ENCODE measurements around the gene PARP14.
"Not testable (repeated sequence)": the region's sequence is repeated elsewhere in the genome, so short reads cannot be mapped to it uniquely, and the experiment has no call there.

PARP14 gene

GRCh38 chr3:122680475-122681283, at the start of gene PARP14:
Gene PARP14 (plus strand): TSS chr3:122680839. CDS start chr3:122680884, 45 bp downstream.
- peak; percentile 15 for DNase-seq

GRCh38 chr3:122635789-122636188, 44.9 kb upstream of the PARP14 start:
- DNase-seq = no peak

- DNase-seq = no peak
Measured at GRCh38 chr3:122636697-122637096, 43.9 kb upstream of the PARP14 start.

DNA sequence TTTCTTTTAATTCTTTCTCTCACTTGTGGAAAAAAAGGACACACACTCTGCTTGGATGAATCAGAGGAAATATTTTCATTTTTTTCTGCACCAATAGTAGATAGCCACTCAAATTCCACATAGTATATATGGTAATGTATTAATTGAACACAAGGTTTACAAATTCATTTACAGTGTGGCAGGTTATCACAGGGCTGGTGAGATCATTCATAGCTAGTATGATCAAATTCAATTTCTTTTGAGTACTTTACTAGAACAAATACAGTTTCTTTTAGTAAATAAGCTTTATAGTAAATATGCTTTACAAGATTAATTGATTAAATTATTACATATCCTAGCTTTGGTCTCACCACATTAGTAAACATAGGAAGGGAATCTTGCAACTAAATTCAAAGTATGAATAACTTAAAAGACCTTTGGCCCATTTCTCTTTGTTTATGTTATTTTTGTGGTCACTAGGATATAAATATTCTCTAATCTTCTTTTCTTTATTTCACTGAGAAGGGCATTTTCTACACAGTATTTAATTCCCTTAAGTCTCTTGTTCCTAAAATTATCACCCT, 40.1 kb upstream of the PARP14 start:
- DNase-seq = no peak

DNA sequence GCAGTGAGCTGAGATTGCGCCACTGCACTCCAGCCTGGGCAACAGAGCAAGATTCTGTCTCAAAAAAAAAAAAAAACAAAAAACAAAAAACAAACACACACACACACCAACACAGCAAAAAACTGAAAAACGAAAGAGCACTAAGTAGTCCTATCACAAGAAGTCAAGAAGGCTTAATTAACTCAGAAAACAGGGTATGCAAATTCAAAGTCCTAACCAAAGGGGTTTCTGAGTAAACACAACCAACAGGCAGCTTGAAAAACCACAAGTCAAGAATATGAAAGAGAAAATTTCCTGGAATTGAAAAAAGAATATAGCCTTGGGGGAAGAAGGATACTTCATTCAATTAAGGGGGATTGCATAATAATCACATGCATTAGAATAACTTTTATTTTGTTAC, 37.7 kb upstream of the PARP14 start:
- DNase-seq = no peak

DNA sequence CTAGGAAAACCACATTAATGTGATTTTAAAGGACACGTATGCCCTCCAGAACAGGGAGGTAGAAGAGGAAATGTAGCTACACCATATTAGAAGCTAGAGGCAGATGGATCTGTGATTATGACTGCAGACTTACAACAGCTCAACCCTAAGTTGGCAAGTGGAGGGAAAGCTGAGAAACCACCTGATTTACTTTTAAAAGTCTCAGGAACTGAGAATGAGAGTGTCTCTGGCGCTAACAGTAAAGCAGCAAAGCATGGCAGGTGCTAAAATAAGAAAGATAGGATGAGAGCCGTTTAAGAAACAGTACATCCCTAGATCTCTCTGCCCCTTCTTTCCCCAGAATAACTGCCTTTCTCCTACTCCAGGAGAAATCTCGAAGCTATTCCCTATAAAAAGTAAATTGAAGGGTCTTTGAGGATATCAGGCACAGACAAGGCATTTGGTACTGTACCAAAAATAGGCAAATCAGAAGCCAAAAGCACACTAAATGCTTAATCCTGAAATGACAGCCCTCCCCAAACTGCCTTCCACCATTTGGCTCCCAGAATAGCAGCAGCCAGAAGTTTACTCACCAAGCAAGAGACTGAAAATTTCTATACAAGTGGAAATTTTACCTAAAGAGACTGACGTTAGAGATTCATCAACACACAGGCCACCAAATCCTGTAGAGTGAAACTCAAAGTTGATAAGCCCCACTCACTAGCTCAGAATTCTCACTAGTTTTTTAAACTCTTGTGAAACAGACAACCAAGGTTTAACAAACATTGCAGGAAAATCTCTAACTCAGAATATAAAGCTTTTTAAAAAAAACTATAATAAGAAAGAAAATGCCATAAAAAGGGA, 34.3 kb upstream of the PARP14 start:
- DNase-seq = no peak

GRCh38 chr3:122651233-122651907, 29.3 kb upstream of the PARP14 start:
- not testable (repeated sequence) for DNase-seq

- DNase-seq = not testable (repeated sequence)
Measured at GRCh38 chr3:122651962-122652361, 28.7 kb upstream of the PARP14 start.

GRCh38 chr3:122658336-122658735, 22.3 kb upstream of the PARP14 start:
- DNase-seq = not testable (repeated sequence)

GRCh38 chr3:122660297-122660974, 20.2 kb upstream of the PARP14 start:
- DNase-seq = no peak

DNA sequence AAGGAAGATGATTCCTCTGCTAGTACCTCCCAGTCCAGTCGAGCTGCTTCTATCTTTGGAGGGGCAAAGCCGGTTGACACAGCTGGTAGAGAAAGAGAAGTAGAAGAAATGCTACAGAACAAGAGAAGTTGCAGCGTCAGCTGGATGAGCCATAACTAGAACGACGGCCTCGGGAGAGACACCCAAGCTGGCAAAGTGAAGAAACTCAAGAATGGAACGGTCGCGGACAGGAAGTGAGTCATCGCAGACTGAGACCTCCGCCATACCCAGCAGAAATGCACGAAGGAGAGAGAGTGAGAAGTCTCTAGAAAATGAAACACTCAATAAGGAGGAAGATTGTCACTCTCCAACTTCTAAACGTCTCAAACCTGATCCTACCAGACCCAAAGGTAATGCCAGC, 19.0 kb upstream of the PARP14 start:
- DNase-seq = no peak

DNA sequence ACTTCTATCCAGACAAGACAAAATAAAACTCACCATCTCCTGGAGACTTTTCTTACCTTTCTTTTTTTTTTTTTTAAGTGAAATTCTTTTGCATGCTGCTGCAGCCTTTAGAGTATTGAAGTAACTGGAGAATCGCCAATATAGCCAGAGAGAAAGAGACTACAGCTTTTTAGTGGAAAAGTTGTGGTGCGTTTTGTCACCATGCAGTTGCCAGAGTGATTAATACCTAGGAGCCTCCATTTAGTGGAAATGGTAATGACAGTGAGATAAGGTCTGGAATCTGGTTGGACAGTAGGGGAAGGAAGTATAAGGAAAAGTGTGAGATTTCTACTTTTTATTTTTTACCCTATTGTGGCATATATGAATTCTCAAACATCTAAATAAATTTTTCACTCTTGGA, 18.1 kb upstream of the PARP14 start:
- DNase-seq = no peak

DNA sequence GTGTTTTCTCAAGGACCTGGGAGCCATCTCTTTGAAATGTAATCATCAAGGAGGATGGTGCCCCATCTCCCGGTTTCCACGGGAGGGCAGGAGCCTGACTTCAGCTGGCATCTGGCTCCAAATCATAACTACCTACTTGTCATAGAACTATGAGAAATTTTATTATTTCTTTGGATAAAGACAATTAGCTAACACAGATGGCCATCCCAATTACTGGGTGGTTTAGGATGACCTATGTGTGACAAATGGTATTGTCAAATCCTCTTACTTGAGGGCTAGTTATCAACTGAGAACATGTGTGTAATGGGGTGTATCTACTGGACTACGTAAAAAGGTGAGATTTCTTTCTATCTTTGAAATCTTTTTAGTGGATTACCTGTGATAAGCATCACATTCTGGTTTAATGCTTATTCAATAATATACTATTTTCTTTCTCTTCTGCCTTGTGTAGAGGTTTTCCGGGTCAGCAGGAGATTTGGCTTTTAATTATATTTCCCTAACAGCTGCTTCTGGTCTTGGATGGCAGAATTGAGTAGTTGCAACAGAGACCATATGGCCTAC, 15.3 kb upstream of the PARP14 start:
- no peak for DNase-seq

GRCh38 chr3:122665881-122666280, 14.8 kb upstream of the PARP14 start:
- no peak for DNase-seq

DNA sequence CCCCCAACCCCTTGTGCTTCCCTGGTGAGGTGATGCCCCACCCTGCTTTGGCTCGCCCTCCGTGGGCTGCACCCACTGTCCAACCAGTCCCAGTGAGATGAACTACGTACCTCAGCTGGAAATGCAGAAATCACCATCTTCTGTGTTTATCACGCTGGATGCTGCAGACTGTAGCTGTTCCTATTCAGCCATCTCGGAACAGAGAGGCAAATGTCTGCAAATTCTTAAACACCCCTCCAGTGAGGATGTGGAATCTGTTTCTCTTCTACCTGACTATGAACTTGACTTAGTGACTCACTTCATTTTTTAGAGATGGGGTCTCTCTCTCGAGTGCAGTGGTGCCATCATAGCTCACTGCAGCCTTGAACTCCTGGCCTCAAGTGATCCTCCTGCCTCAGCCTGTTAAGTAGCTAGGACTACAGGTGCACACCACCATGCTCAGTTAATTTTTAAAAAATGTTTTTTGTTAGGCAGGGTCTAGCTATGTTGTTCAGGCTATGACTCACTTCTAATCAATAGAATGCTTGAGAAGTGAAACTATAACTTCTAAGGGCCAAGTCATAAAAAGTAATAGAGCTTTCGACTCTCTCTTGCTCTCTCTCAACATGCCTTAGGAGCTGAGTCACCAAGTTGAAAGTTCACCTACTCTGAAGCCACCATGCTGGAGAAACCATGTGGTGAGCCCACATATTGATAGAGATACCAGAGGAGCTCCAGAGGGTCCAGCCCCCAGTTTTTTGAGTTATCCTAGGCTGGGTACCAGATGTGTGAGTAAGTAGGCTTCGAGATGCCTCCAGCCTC, 11.5 kb upstream of the PARP14 start:
- DNase-seq = no peak

GRCh38 chr3:122671553-122671952, 9.1 kb upstream of the PARP14 start:
- DNase-seq = no peak

GRCh38 chr3:122674339-122674738, 6.3 kb upstream of the PARP14 start:
- no peak for DNase-seq

DNA sequence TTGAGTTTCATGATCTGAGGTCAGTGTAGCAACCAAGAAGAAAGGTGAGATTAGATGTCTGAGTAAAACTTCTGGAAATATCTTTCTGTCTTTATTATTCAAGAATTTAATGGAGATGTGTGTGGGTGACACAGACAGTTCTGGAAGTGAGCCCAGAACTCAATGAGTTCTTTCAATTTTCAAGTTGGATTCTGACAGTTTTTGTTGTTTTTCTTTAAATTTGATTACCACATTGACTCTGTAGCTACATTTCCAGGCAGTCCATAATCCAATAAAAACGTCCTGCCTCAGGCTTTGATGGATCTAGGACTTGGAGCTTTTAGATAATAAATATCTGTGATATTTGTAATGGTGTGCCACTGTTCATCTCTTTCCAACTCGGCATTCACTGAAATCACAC, 3.9 kb upstream of the PARP14 start:
- DNase-seq = no peak

GRCh38 chr3:122677216-122677615, 3.4 kb upstream of the PARP14 start:
- no peak for DNase-seq

- DNase-seq = no peak
Measured at GRCh38 chr3:122678506-122678905, 2.1 kb upstream of the PARP14 start.
